ENCODE results near the gene ARHGEF3.

The ARHGEF3 gene

GRCh38 chr3:56778893-56779292 is 22.9 kb downstream of the ARHGEF3 start:
- no peak for DNase-seq (ENCODE audit: insufficient read length, low spot score)
- peak; percentile 5 for FAIRE-seq

GRCh38 chr3:56776556-56776950 is 25.2 kb downstream of the ARHGEF3 start:
- no peak for TF ChIP-seq TAF1 (IDR thresholded peaks at IDR 0.05; ENCODE audit: low read depth, low read length)
- TF ChIP-seq POLR2AphosphoS5 (IDR thresholded peaks at IDR 0.05; ENCODE audit: low read depth, low read length), result no peak
- no peak for TF ChIP-seq POLR2A (IDR thresholded peaks at IDR 0.05; ENCODE audit: low read depth, low read length)
- no peak for TF ChIP-seq POU2F2 (IDR thresholded peaks at IDR 0.05; ENCODE audit: low read depth, low read length)
- TF ChIP-seq PAX5 (IDR thresholded peaks at IDR 0.05; ENCODE audit: insufficient read depth, low read length, severe bottlenecking), result no peak
- no peak for TF ChIP-seq SPI1 (IDR thresholded peaks at IDR 0.05; ENCODE audit: low read depth, low read length)
- no peak for DNase-seq (ENCODE audit: insufficient read length, low spot score)
- no peak for FAIRE-seq

More at GRCh38 chr3:56778893-56779292, 22.9 kb downstream of the ARHGEF3 start:
- no peak for TF ChIP-seq TAF1 (IDR thresholded peaks at IDR 0.05; ENCODE audit: low read depth, low read length)
- peak; percentile 92 for TF ChIP-seq POU2F2 (IDR thresholded peaks at IDR 0.05; ENCODE audit: low read depth, low read length)

- TF ChIP-seq POLR2A (IDR thresholded peaks at IDR 0.05; ENCODE audit: low read depth, low read length) (no peak), SPI1 (IDR thresholded peaks at IDR 0.05; ENCODE audit: low read depth, low read length) (no peak), PAX5 (IDR thresholded peaks at IDR 0.05; ENCODE audit: insufficient read depth, low read length, severe bottlenecking) (no peak), POU2F2 (IDR thresholded peaks at IDR 0.05; ENCODE audit: low read depth, low read length) (no peak), POLR2AphosphoS5 (IDR thresholded peaks at IDR 0.05; ENCODE audit: low read depth, low read length) (no peak), TAF1 (IDR thresholded peaks at IDR 0.05; ENCODE audit: low read depth, low read length) (no peak)
- FAIRE-seq (no peak), DNase-seq (ENCODE audit: insufficient read length, low spot score) (no peak)
Measured at GRCh38 chr3:56775838-56776555, 25.8 kb downstream of the ARHGEF3 start.

- TF ChIP-seq TAF1 (IDR thresholded peaks at IDR 0.05; ENCODE audit: low read depth, low read length) (no peak), PAX5 (IDR thresholded peaks at IDR 0.05; ENCODE audit: insufficient read depth, low read length, severe bottlenecking) (no peak), POLR2AphosphoS5 (IDR thresholded peaks at IDR 0.05; ENCODE audit: low read depth, low read length) (no peak), POU2F2 (IDR thresholded peaks at IDR 0.05; ENCODE audit: low read depth, low read length) (no peak), POLR2A (IDR thresholded peaks at IDR 0.05; ENCODE audit: low read depth, low read length) (no peak), SPI1 (IDR thresholded peaks at IDR 0.05; ENCODE audit: low read depth, low read length) (no peak)
- DNase-seq (ENCODE audit: insufficient read length, low spot score) (no peak), FAIRE-seq (no peak)
Measured at GRCh38 chr3:56775445-56775837, 26.3 kb downstream of the ARHGEF3 start.

- DNase-seq (ENCODE audit: insufficient read length, low spot score) (no peak), FAIRE-seq (no peak)
- TF ChIP-seq POU2F2 (IDR thresholded peaks at IDR 0.05; ENCODE audit: low read depth, low read length), result no peak
- TF ChIP-seq POLR2AphosphoS5 (IDR thresholded peaks at IDR 0.05; ENCODE audit: low read depth, low read length), result no peak
- TF ChIP-seq PAX5 (IDR thresholded peaks at IDR 0.05; ENCODE audit: insufficient read depth, low read length, severe bottlenecking), result no peak
- TF ChIP-seq POLR2A (IDR thresholded peaks at IDR 0.05; ENCODE audit: low read depth, low read length), result no peak
- TF ChIP-seq SPI1 (IDR thresholded peaks at IDR 0.05; ENCODE audit: low read depth, low read length), result no peak
- TF ChIP-seq TAF1 (IDR thresholded peaks at IDR 0.05; ENCODE audit: low read depth, low read length), result no peak
Measured at GRCh38 chr3:56773986-56774385, 27.8 kb downstream of the ARHGEF3 start.

GRCh38 chr3:56772952-56773938 is 28.5 kb downstream of the ARHGEF3 start:
- TF ChIP-seq TAF1 (IDR thresholded peaks at IDR 0.05; ENCODE audit: low read depth, low read length) (no peak), POLR2A (IDR thresholded peaks at IDR 0.05; ENCODE audit: low read depth, low read length) (no peak)
- FAIRE-seq, result peak; percentile 9
- no peak for DNase-seq (ENCODE audit: insufficient read length, low spot score)

GRCh38 chr3:56771376-56771775 is 30.4 kb downstream of the ARHGEF3 start:
- DNase-seq (ENCODE audit: insufficient read length, low spot score), result no peak
- TF ChIP-seq TAF1 (IDR thresholded peaks at IDR 0.05; ENCODE audit: low read depth, low read length), result no peak
- no peak for TF ChIP-seq POLR2AphosphoS5 (IDR thresholded peaks at IDR 0.05; ENCODE audit: low read depth, low read length)
- no peak for TF ChIP-seq SPI1 (IDR thresholded peaks at IDR 0.05; ENCODE audit: low read depth, low read length)
- TF ChIP-seq PAX5 (IDR thresholded peaks at IDR 0.05; ENCODE audit: insufficient read depth, low read length, severe bottlenecking), result no peak
- TF ChIP-seq POLR2A (IDR thresholded peaks at IDR 0.05; ENCODE audit: low read depth, low read length), result no peak
- no peak for TF ChIP-seq POU2F2 (IDR thresholded peaks at IDR 0.05; ENCODE audit: low read depth, low read length)
- FAIRE-seq, result no peak

- TF ChIP-seq SPI1 (IDR thresholded peaks at IDR 0.05; ENCODE audit: low read depth, low read length) (no peak), POLR2A (IDR thresholded peaks at IDR 0.05; ENCODE audit: low read depth, low read length) (no peak), POU2F2 (IDR thresholded peaks at IDR 0.05; ENCODE audit: low read depth, low read length) (no peak), PAX5 (IDR thresholded peaks at IDR 0.05; ENCODE audit: insufficient read depth, low read length, severe bottlenecking) (no peak), TAF1 (IDR thresholded peaks at IDR 0.05; ENCODE audit: low read depth, low read length) (no peak), POLR2AphosphoS5 (IDR thresholded peaks at IDR 0.05; ENCODE audit: low read depth, low read length) (no peak)
- no peak for FAIRE-seq
- DNase-seq (ENCODE audit: insufficient read length, low spot score), result no peak
Measured at GRCh38 chr3:56769116-56769707, 32.5 kb downstream of the ARHGEF3 start.

GRCh38 chr3:56764904-56765547 is 36.7 kb downstream of the ARHGEF3 start:
- FAIRE-seq, result no peak
- DNase-seq (ENCODE audit: insufficient read length, low spot score), result no peak
- no peak for TF ChIP-seq POU2F2 (IDR thresholded peaks at IDR 0.05; ENCODE audit: low read depth, low read length)
- TF ChIP-seq POLR2A (IDR thresholded peaks at IDR 0.05; ENCODE audit: low read depth, low read length), result no peak
- no peak for TF ChIP-seq PAX5 (IDR thresholded peaks at IDR 0.05; ENCODE audit: insufficient read depth, low read length, severe bottlenecking)
- no peak for TF ChIP-seq TAF1 (IDR thresholded peaks at IDR 0.05; ENCODE audit: low read depth, low read length)
- no peak for TF ChIP-seq POLR2AphosphoS5 (IDR thresholded peaks at IDR 0.05; ENCODE audit: low read depth, low read length)
- TF ChIP-seq SPI1 (IDR thresholded peaks at IDR 0.05; ENCODE audit: low read depth, low read length), result no peak
